Measurements from ENCODE around the gene HSPA6. TPM values are rescaled to one million over a fixed set of nuclear protein-coding genes. Genes with fewer than 3 reads are reported as not detected.
"Not testable (repeated sequence)": the region's sequence is repeated elsewhere in the genome, so short reads cannot be mapped to it uniquely, and the experiment has no call there.

HSPA6 gene
- polyA plus RNA-seq, 1 donor from 2014 or later, result 3.8 TPM

- H3K79me2 ChIP-seq (replicated peaks; ENCODE audit: insufficient read depth, low read length), result no peaks in the 10 kb centered on the region
- no peak within 1 kb of the TSS for H3K4me3 ChIP-seq (ENCODE audit: low read length)
- H3K9me3 ChIP-seq (ENCODE audit: low read length), result no peaks in the 10 kb centered on the region
- H3K9ac ChIP-seq (ENCODE audit: low read length), result no peak within 1 kb of the TSS
- H3K4me2 ChIP-seq (ENCODE audit: low read length), result no peak within 1 kb of the TSS
- no peaks in the 10 kb centered on the region for H3K27me3 ChIP-seq (ENCODE audit: insufficient read depth, low read depth, low read length)
- no peak within 1 kb of the TSS for H3K27ac ChIP-seq (ENCODE audit: low read length)
- H3K9me2 ChIP-seq (ENCODE audit: insufficient read depth, low read length), result no peaks in the 10 kb centered on the region
- H3K36me3 ChIP-seq (ENCODE audit: insufficient read depth, low read length), result no peaks in the 10 kb centered on the region
- no peaks in the 10 kb centered on the region for H4K20me1 ChIP-seq (ENCODE audit: insufficient read depth)
- TF ChIP-seq SMC3 (conservative IDR thresholded peaks at IDR 0.05; ENCODE audit: poor library complexity), result no peak
- TF ChIP-seq CTCF (IDR thresholded peaks at IDR 0.05; ENCODE audit: poor library complexity, severe bottlenecking), result no peak
- TF ChIP-seq TAF1 (IDR thresholded peaks at IDR 0.05; ENCODE audit: low read depth), result no peak
- no peak for TF ChIP-seq EZH2 (IDR thresholded peaks at IDR 0.05; ENCODE audit: borderline replicate concordance, insufficient read depth, low read length, poor library complexity, severe bottlenecking)
- H2AFZ ChIP-seq (ENCODE audit: low read depth, low read length), result no peak within 1 kb of the TSS
- H3F3A ChIP-seq (ENCODE audit: insufficient read depth, low read length, poor library complexity, severe bottlenecking), result no peaks in the 10 kb centered on the region
Measured at GRCh38 chr1:161549652-161550051, 25.3 kb downstream of the HSPA6 start, which contains the start of gene FCGR3A. Gene FCGR3A, minus strand, starts transcription at chr1:161549818. Its CDS starts 82 bp downstream, at chr1:161549736.

- not testable (repeated sequence) for H3K9ac ChIP-seq (ENCODE audit: low read length); H3K79me2 ChIP-seq (replicated peaks; ENCODE audit: insufficient read depth, low read length); H2AFZ ChIP-seq (ENCODE audit: low read depth, low read length); H3K27me3 ChIP-seq (ENCODE audit: insufficient read depth, low read depth, low read length); H4K20me1 ChIP-seq (ENCODE audit: insufficient read depth); H3K9me2 ChIP-seq (ENCODE audit: insufficient read depth, low read length); H3K36me3 ChIP-seq (ENCODE audit: insufficient read depth, low read length); H3K9me3 ChIP-seq (ENCODE audit: low read length); H3F3A ChIP-seq (ENCODE audit: insufficient read depth, low read length, poor library complexity, severe bottlenecking); H3K4me3 ChIP-seq (ENCODE audit: low read length); H3K27ac ChIP-seq (ENCODE audit: low read length); H3K4me2 ChIP-seq (ENCODE audit: low read length)
Measured at GRCh38 chr1:161550942-161551341, 26.6 kb downstream of the HSPA6 start.

GRCh38 chr1:161553631-161554030, 29.3 kb downstream of the HSPA6 start:
- not testable (repeated sequence) for H3K9me3 ChIP-seq (ENCODE audit: low read length); H4K20me1 ChIP-seq (ENCODE audit: insufficient read depth); H3K9me2 ChIP-seq (ENCODE audit: insufficient read depth, low read length); H3K36me3 ChIP-seq (ENCODE audit: insufficient read depth, low read length); H3K4me2 ChIP-seq (ENCODE audit: low read length); H3F3A ChIP-seq (ENCODE audit: insufficient read depth, low read length, poor library complexity, severe bottlenecking); H3K27ac ChIP-seq (ENCODE audit: low read length); H3K27me3 ChIP-seq (ENCODE audit: insufficient read depth, low read depth, low read length); H3K79me2 ChIP-seq (replicated peaks; ENCODE audit: insufficient read depth, low read length); H2AFZ ChIP-seq (ENCODE audit: low read depth, low read length); H3K4me3 ChIP-seq (ENCODE audit: low read length); H3K9ac ChIP-seq (ENCODE audit: low read length)

- H3K9me2 ChIP-seq (ENCODE audit: insufficient read depth, low read length); H3K36me3 ChIP-seq (ENCODE audit: insufficient read depth, low read length); H3K9ac ChIP-seq (ENCODE audit: low read length); H3K79me2 ChIP-seq (replicated peaks; ENCODE audit: insufficient read depth, low read length); H3K9me3 ChIP-seq (ENCODE audit: low read length); H4K20me1 ChIP-seq (ENCODE audit: insufficient read depth); H3K4me3 ChIP-seq (ENCODE audit: low read length); H3K4me2 ChIP-seq (ENCODE audit: low read length); H3F3A ChIP-seq (ENCODE audit: insufficient read depth, low read length, poor library complexity, severe bottlenecking); H3K27ac ChIP-seq (ENCODE audit: low read length); H3K27me3 ChIP-seq (ENCODE audit: insufficient read depth, low read depth, low read length); H2AFZ ChIP-seq (ENCODE audit: low read depth, low read length): not testable (repeated sequence)
Measured at GRCh38 chr1:161554340-161554739, 30.0 kb downstream of the HSPA6 start.

- H3K9me3 ChIP-seq (ENCODE audit: low read length); H2AFZ ChIP-seq (ENCODE audit: low read depth, low read length); H3K4me2 ChIP-seq (ENCODE audit: low read length); H3K36me3 ChIP-seq (ENCODE audit: insufficient read depth, low read length); H3K27me3 ChIP-seq (ENCODE audit: insufficient read depth, low read depth, low read length); H4K20me1 ChIP-seq (ENCODE audit: insufficient read depth); H3K4me3 ChIP-seq (ENCODE audit: low read length); H3K9me2 ChIP-seq (ENCODE audit: insufficient read depth, low read length); H3K27ac ChIP-seq (ENCODE audit: low read length); H3K79me2 ChIP-seq (replicated peaks; ENCODE audit: insufficient read depth, low read length); H3F3A ChIP-seq (ENCODE audit: insufficient read depth, low read length, poor library complexity, severe bottlenecking); H3K9ac ChIP-seq (ENCODE audit: low read length): not testable (repeated sequence)
Measured at GRCh38 chr1:161554815-161555417, 30.6 kb downstream of the HSPA6 start.

GRCh38 chr1:161556143-161556542, 31.8 kb downstream of the HSPA6 start:
- H3K4me2 ChIP-seq (ENCODE audit: low read length); H3K9ac ChIP-seq (ENCODE audit: low read length); H3K36me3 ChIP-seq (ENCODE audit: insufficient read depth, low read length); H3K4me3 ChIP-seq (ENCODE audit: low read length); H4K20me1 ChIP-seq (ENCODE audit: insufficient read depth); H3K27me3 ChIP-seq (ENCODE audit: insufficient read depth, low read depth, low read length); H3K9me2 ChIP-seq (ENCODE audit: insufficient read depth, low read length); H3K27ac ChIP-seq (ENCODE audit: low read length); H3K9me3 ChIP-seq (ENCODE audit: low read length); H3K79me2 ChIP-seq (replicated peaks; ENCODE audit: insufficient read depth, low read length); H2AFZ ChIP-seq (ENCODE audit: low read depth, low read length); H3F3A ChIP-seq (ENCODE audit: insufficient read depth, low read length, poor library complexity, severe bottlenecking): not testable (repeated sequence)

GRCh38 chr1:161556990-161557389, 32.6 kb downstream of the HSPA6 start:
- not testable (repeated sequence) for H3K36me3 ChIP-seq (ENCODE audit: insufficient read depth, low read length); H3K4me3 ChIP-seq (ENCODE audit: low read length); H3K27me3 ChIP-seq (ENCODE audit: insufficient read depth, low read depth, low read length); H3K79me2 ChIP-seq (replicated peaks; ENCODE audit: insufficient read depth, low read length); H3K9ac ChIP-seq (ENCODE audit: low read length); H3K9me2 ChIP-seq (ENCODE audit: insufficient read depth, low read length); H3K27ac ChIP-seq (ENCODE audit: low read length); H2AFZ ChIP-seq (ENCODE audit: low read depth, low read length); H4K20me1 ChIP-seq (ENCODE audit: insufficient read depth); H3F3A ChIP-seq (ENCODE audit: insufficient read depth, low read length, poor library complexity, severe bottlenecking); H3K9me3 ChIP-seq (ENCODE audit: low read length); H3K4me2 ChIP-seq (ENCODE audit: low read length)

Data from neural cell (in vitro differentiated cells).